Activated CD4-positive, alpha-beta T cell treated with anti-CD3 and anti-CD28 coated beads, Interleukin-2, Interleukin-4, amounts not matched to agents 100 ng/mL and 50 ng/mL, durations not matched to agents 16 hours and 8 hours (primary cell): Measurements from ENCODE around the gene DIAPH1.

Source experiments
- DNase-seq: peaks from one replicate; pipeline ENCODE4 v3.0.0-alpha.2; 2020; ENCODE audit warnings: low spot score

DIAPH1 gene

GRCh38 chr5:141618804-141619554 is at the start of gene DIAPH1:
DIAPH1 (minus strand) TSS chr5:141619000; CDS start chr5:141618914, 86 bp downstream.
- peak; percentile 98 for DNase-seq

DNA sequence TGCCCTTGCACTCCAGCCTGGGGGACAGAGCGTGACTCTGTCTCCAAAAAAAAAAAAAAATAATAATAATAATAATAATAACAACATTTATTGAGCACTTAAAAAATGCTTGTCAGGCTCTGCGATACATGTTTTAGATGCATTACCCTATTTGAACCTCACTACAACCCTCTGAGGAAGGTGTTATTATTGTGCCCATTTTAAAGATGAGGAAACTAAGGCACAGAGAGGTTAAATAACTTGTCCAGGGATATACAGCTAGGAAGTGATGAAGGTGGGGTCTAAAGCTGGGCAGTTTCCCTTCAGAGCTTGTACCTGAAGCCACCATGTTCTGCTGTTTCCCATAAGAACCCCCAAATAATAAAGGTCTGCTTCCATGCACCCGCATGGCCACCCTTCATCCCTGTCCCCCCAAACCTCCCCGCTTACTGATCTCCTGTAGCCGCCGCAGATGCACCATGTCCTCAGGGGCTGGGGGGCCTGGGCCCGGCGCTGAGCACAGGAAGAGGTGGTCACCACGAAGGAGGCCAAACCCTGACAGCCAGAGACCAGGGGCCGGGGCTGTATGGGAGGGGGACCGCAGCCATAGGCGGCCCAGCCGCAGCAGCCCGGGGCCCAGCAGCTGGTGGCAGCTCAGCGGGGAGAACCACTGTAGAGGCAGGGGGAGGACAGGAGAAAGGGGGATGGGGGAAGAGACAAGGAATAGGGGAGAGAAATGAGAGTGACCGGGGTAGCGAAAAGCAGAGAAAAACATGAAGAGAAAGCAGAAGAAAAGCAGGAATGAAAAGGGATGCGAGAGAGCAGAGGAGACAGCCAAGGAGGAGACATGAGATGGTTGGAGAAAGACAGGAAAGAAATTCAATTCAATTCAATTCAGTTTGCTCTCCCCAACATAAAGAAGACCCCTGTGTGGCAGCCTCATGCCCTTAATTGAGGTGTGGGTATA is 47.5 kb upstream of the DIAPH1 start:
- DNase-seq: no peak

GRCh38 chr5:141664733-141665461 is 46.1 kb upstream of the DIAPH1 start:
- DNase-seq: peak; percentile 73

DNA sequence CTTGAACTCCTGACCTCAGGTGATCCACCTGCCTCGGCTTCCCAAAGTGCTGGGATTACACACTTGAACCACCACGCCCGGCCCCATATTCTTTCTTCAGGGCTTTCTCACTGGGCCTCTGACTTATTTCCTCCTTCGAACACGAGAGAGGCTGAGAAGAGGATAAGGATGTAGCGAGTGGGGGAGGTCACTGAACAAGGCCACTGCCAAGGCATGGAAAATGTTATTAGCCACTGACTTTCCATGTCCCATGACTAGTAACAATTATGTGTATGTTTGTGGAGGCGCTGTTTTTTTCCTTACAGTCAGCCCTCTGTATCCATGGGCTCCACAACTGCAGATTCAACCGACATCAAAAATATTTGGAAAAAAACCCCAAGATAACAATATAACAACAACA is 44.7 kb upstream of the DIAPH1 start:
- no peak for DNase-seq

GRCh38 chr5:141662028-141662427 is 43.2 kb upstream of the DIAPH1 start:
- DNase-seq: no peak

- DNase-seq: no peak
These were observed 39.2 kb upstream of the DIAPH1 start for GRCh38 chr5:141657937-141658545.

GRCh38 chr5:141657404-141657803 is 38.6 kb upstream of the DIAPH1 start:
- DNase-seq: no peak

- no peak for DNase-seq
These were observed 37.6 kb upstream of the DIAPH1 start for GRCh38 chr5:141656396-141656795.

GRCh38 chr5:141655020-141655419 is 36.2 kb upstream of the DIAPH1 start:
- DNase-seq: no peak

- DNase-seq: no peak
These were observed 35.5 kb upstream of the DIAPH1 start for GRCh38 chr5:141654298-141654697.

DNA sequence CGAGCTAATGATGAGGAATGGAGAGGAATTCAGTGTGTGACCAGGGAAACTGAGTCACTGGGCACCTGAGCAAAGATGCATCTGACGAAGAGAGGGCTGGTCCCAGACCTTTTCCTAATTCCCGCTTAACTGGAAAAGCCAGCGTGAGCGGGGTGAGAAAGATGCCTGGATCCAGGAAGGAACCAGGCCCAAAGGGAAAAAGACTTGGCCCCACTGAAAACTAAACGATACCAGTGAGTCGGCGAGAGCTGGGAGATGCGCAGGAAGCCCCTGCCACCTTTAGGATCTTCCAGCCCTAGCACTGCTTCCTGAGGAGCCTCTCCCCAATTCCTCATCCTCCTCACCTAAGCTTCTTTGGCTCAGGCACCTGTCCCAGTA is 32.9 kb upstream of the DIAPH1 start:
- DNase-seq: no peak

DNA sequence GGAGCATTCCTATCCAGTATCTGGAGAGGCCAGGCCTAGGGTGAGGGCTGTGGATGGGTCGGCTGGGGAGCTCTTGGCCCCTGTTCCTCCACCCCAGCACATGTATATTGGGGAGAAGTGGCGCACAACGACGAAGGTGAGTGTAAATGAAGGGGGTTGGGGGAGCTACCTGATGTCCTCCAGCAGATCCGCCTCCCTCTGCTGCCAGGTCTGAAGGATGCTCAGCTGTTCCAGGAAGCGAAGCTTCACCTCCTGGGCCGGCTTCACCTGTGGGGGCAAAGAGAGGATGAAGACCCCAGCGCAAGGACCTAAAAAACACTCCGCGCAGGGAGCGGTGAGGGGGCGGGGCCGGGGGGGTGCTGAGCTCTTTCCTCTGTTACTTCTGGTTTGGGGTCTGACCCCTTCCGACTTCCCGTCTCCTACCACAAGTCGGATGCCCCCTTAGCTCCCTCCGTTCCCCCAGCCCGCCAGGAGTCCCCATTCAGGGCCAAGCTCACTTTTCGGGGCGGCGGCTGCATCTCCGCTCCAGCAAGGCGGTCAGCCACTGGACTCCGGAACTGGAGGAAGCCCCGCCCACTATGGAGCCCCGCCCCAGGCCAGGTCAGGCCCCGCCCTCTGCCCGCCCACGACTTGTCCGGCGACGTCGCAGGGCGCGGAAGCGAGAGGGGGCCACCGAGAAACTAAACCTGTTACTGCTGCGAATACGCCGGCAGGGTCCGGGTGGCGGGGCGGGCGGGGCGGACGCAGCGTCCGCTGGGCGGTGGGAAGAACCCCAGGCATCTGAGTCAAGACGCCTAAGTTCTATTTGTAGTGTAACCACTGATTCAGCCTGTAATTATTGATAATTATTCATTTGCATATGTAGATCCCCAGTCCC is 32.3 kb upstream of the DIAPH1 start, which contains the start of gene FCHSD1:
FCHSD1 (minus strand) TSS at position 568 of the 877 bp plus-strand sequence; CDS start at position 518, 50 bp downstream.
- DNase-seq: peak; percentile 90

- DNase-seq: no peak
These were observed 31.2 kb upstream of the DIAPH1 start for GRCh38 chr5:141649972-141650371.

- DNase-seq: no peak
These were observed 30.4 kb upstream of the DIAPH1 start for GRCh38 chr5:141649056-141649688.

DNA sequence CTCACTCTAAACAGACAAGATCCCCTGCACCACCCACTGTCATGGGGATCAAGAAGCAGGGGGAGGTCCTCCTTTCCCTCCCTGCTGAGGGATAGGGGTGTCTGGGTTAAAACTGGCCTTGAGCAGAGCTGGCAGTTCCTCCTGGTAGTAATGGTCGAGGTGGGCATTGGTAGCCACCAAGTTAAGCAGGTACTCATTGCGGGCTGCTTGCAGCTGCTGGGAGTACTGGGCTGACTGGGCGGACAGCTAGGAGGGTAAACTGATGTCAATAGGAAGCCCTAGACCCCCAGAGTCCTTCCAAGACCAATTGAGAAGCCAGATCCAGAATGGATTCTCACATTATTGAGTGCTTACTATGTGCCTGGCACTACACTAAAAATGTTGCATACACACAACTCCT is 29.1 kb upstream of the DIAPH1 start:
- DNase-seq: no peak

DNA sequence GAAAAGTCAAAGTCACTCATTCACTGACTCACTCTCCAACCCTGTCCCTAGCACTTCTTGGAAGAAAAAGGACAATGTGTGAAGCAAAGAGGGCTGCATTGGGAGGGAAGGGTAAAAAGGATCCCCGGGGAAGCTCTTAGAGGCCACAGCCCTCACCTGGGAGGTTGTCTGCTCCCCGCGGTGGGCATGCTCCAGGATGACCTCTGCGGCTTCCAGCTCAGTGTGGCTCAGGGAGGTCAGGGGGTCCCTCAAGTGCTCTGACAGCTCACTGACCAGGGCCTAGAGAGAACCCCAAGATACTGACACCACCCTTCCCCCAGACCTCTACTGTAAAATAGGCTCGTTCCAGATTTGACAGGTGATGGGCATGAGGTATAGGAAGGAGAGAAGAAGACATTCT is 28.4 kb upstream of the DIAPH1 start:
- DNase-seq: no peak

GRCh38 chr5:141646026-141646425 is 27.2 kb upstream of the DIAPH1 start:
- DNase-seq: no peak

GRCh38 chr5:141641634-141642267 is 23.0 kb upstream of the DIAPH1 start:
- peak; percentile 75 for DNase-seq

DNA sequence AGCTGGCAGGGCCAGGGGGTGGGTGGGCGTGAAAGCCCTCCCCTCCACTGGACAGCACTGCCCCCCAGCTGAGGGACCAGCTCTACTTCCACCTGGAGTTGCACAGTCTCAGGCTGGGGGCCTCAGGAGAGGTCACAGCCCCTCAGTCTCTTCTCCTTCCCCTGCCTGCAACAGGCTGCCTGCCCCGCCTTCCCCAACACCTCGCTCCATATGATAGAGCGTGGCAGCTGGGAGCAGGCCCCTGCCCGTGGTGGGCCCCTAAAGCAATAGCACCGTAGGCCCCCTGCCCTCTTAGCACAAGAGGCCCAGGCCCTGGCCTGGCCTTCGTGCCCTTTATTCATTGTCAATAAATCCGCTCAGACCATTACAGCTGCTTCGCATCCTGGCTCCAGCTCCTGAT is 21.9 kb upstream of the DIAPH1 start:
- DNase-seq: no peak

GRCh38 chr5:141640051-141640415 is 21.2 kb upstream of the DIAPH1 start:
- no peak for DNase-seq
